Duodenal mucosa (tissue), 2 donors: ENCODE measurements around the gene CACTIN.
"Not testable (repeated sequence)": the region's sequence is repeated elsewhere in the genome, so short reads cannot be mapped to it uniquely, and the experiment has no call there.

Source experiments
- H3K27ac ChIP-seq: one replicate; pipeline ENCODE4 v1.7.0; 2013; ENCODE audit warnings: low read depth, low read length
- H3K27me3 ChIP-seq, 2 donors: one replicate each; pipeline ENCODE4 v1.7.0; 2013; ENCODE audit warnings: low read length in 2 of 2, control low read depth in 1 of 2; ENCODE audit not compliant: insufficient read depth in 2 of 2, control insufficient read depth in 1 of 2
- H3K36me3 ChIP-seq, 2 donors: one replicate each; pipeline ENCODE4 v1.7.0; 2013; ENCODE audit warnings: low read length in 2 of 2, control low read depth in 1 of 2; ENCODE audit not compliant: insufficient read depth in 2 of 2, control insufficient read depth in 1 of 2
- H3K4me1 ChIP-seq, 2 donors: one replicate each; pipeline ENCODE4 v1.7.0; 2013; ENCODE audit warnings: low read length in 2 of 2, control low read depth in 1 of 2; ENCODE audit not compliant: insufficient read depth in 2 of 2, control insufficient read depth in 1 of 2
- H3K4me3 ChIP-seq, 2 donors: one replicate each; pipeline ENCODE4 v1.7.0; 2013; ENCODE audit warnings: low read length in 2 of 2, low read depth in 1 of 2
- H3K9ac ChIP-seq, 2 donors: one replicate each; pipeline ENCODE4 v1.7.0; 2013; ENCODE audit warnings: low read length in 2 of 2, low read depth in 1 of 2
- H3K9me3 ChIP-seq, 2 donors: one replicate each; pipeline ENCODE4 v1.7.0; 2013; ENCODE audit warnings: low read length in 2 of 2, control low read depth in 1 of 2; ENCODE audit not compliant: control insufficient read depth in 1 of 2

CACTIN gene

GRCh38 chr19:3669082-3669946 is 42.7 kb upstream of the CACTIN start:
- Histone ChIP-seq H3K27ac (peak overlapping the region; percentile 85), H3K4me1 (peaks cover 34 to 36% of the 10 kb centered on the region in 2 donors), H3K9me3 (no peaks in the 10 kb centered on the region), H3K27me3 (no peaks in the 10 kb centered on the region), H3K9ac (peak overlapping the region in 1 of 2 donors; percentile 43), H3K36me3 (peaks cover 0 to 17% of the 10 kb centered on the region in 2 donors), H3K4me3 (no peak overlapping the region)

- H3K9ac ChIP-seq, result no peak overlapping the region
- peaks cover 34 to 36% of the 10 kb centered on the region in 2 donors for H3K4me1 ChIP-seq
- H3K9me3 ChIP-seq, result no peaks in the 10 kb centered on the region
- no peak overlapping the region for H3K4me3 ChIP-seq
- peaks cover 0 to 26% of the 10 kb centered on the region in 2 donors for H3K36me3 ChIP-seq
- H3K27me3 ChIP-seq, result no peaks in the 10 kb centered on the region
- H3K27ac ChIP-seq, result no peak overlapping the region
Observed at GRCh38 chr19:3668331-3669081, 41.9 kb upstream of the CACTIN start.

- Histone ChIP-seq H3K36me3 (peaks cover 0 to 28% of the 10 kb centered on the region in 2 donors), H3K9ac (no peak overlapping the region), H3K27ac (no peak overlapping the region), H3K27me3 (no peaks in the 10 kb centered on the region), H3K4me3 (no peak overlapping the region), H3K4me1 (peaks cover 34 to 36% of the 10 kb centered on the region in 2 donors), H3K9me3 (no peaks in the 10 kb centered on the region)
Observed at GRCh38 chr19:3667766-3668165, 41.2 kb upstream of the CACTIN start.

GRCh38 chr19:3667037-3667638 is 40.5 kb upstream of the CACTIN start:
- Histone ChIP-seq H3K4me3 (no peak overlapping the region), H3K27ac (no peak overlapping the region), H3K9ac (no peak overlapping the region), H3K4me1 (peaks cover 30 to 36% of the 10 kb centered on the region in 2 donors), H3K27me3 (no peaks in the 10 kb centered on the region), H3K36me3 (peaks cover 0 to 28% of the 10 kb centered on the region in 2 donors), H3K9me3 (no peaks in the 10 kb centered on the region)

- peaks cover 0 to 32% of the 10 kb centered on the region in 2 donors for H3K36me3 ChIP-seq
- H3K4me3 ChIP-seq, H3K27ac ChIP-seq, H3K9ac ChIP-seq, H3K9me3 ChIP-seq, H3K27me3 ChIP-seq: not testable (repeated sequence)
- peaks cover 26 to 31% of the 10 kb centered on the region in 2 donors for H3K4me1 ChIP-seq
Observed at GRCh38 chr19:3666545-3666856, 39.9 kb upstream of the CACTIN start.

GRCh38 chr19:3665681-3666544 is 39.3 kb upstream of the CACTIN start:
- Histone ChIP-seq H3K36me3 (peaks cover 0 to 34% of the 10 kb centered on the region in 2 donors), H3K27ac (no peak overlapping the region)

GRCh38 chr19:3664879-3665642 is 38.5 kb upstream of the CACTIN start:
- H3K4me1 ChIP-seq, result peaks cover 18 to 24% of the 10 kb centered on the region in 2 donors
- H3K27me3 ChIP-seq, result no peaks in the 10 kb centered on the region
- H3K36me3 ChIP-seq, result peaks cover 0 to 38% of the 10 kb centered on the region in 2 donors
- no peaks in the 10 kb centered on the region for H3K9me3 ChIP-seq
- no peak overlapping the region for H3K27ac ChIP-seq
- H3K4me3 ChIP-seq, result no peak overlapping the region
- H3K9ac ChIP-seq, result no peak overlapping the region

More at GRCh38 chr19:3665681-3666544, 39.3 kb upstream of the CACTIN start:
- H3K4me1 ChIP-seq, result peaks cover 21 to 27% of the 10 kb centered on the region in 2 donors
- H3K9me3 ChIP-seq, result no peaks in the 10 kb centered on the region
- H3K9ac ChIP-seq, result no peak overlapping the region
- no peak overlapping the region for H3K4me3 ChIP-seq
- H3K27me3 ChIP-seq, result no peaks in the 10 kb centered on the region

- H3K9me3 ChIP-seq, result no peaks in the 10 kb centered on the region
- no peak overlapping the region for H3K4me3 ChIP-seq
- no peaks in the 10 kb centered on the region for H3K27me3 ChIP-seq
- peaks cover 0 to 42% of the 10 kb centered on the region in 2 donors for H3K36me3 ChIP-seq
- H3K9ac ChIP-seq, result no peak overlapping the region
- H3K27ac ChIP-seq, result no peak overlapping the region
- H3K4me1 ChIP-seq, result peaks cover 10 to 15% of the 10 kb centered on the region in 2 donors
Observed at GRCh38 chr19:3663838-3664237, 37.2 kb upstream of the CACTIN start.
